Amygdala (tissue), 56 donors: Measurements from ENCODE around the gene PRR7.

Source experiments
- DNase-seq, 56 donors: peaks; one replicate each; lab custom pipeline; 2025; lab: John Stamatoyannopoulos, UW

Gene PRR7

GRCh38 chr5:177421062-177421798 lies 25.4 kb upstream of the PRR7 start:
- no peak for DNase-seq

- no peak for DNase-seq
Observed at GRCh38 chr5:177423671-177424070, 22.9 kb upstream of the PRR7 start.

DNA sequence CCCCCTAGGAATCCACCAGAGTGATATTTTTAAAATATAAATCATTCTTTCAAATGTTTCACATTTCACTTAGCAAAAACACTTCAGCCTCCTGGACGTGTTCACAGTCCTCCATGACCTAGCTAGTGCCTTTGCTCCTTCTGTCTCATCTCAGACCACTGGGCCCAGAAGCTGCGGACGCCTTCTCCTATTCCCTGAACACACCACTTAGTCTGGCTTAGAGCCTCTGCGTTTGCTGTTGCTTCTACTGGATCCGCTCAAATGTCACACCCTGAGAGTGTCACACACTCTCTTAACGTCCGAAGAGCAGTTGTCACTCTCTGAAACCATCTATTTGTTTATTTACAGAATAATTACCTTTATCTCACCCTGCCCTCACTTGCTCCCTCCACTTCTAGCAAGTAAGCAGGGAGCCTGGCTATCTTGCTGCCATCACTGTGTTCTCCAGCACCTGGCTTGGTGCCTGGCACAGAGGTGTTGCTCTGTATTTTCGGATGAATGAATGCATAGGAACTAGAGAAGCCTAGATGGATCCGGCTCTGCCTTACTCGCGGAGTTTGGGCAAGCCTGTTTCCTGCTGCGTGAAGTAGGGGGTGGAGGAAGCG lies 21.3 kb upstream of the PRR7 start:
- no peak for DNase-seq

GRCh38 chr5:177425801-177426565 lies 20.6 kb upstream of the PRR7 start:
- peak; percentile 92 to 100 (median 99) for DNase-seq

DNA sequence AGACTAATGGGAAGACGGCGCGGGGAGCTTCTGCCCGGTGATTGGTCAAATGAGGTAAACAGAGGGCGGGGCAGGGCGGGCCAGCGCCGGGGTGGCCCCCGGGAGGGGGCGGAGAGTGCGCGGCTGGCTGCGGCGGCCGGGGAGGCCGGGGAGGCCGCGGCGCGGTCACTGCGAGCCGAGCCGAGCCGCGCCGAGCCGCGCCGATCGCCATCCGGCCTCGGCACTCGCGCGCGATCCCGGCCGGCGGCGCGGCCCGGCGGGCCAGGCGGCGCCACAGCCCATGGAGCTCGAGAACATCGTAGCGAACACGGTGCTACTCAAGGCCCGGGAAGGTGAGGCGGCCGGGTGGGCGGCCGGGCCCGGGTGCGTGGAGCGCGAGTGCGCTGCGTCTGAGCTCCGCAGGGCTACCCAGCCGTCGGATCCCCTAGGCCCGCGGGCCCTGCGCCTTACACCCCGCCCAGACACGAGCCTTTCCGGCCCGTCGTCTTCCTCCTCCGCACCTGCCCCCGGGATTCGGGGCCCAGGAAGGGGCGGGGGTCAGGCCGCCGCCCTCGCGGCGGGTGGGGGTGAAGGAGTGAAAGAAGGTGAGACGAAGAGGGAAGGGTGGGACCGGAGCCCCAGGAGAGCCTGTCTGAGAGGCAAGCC lies 19.9 kb upstream of the PRR7 start, which contains the start of gene GRK6:
GRK6 (plus strand) TSS at position 111 of the 645 bp plus-strand sequence; CDS start at position 281, 170 bp downstream.
- DNase-seq = peak in 3 of 56 donors; percentile 42 to 59 (median 50)

DNA sequence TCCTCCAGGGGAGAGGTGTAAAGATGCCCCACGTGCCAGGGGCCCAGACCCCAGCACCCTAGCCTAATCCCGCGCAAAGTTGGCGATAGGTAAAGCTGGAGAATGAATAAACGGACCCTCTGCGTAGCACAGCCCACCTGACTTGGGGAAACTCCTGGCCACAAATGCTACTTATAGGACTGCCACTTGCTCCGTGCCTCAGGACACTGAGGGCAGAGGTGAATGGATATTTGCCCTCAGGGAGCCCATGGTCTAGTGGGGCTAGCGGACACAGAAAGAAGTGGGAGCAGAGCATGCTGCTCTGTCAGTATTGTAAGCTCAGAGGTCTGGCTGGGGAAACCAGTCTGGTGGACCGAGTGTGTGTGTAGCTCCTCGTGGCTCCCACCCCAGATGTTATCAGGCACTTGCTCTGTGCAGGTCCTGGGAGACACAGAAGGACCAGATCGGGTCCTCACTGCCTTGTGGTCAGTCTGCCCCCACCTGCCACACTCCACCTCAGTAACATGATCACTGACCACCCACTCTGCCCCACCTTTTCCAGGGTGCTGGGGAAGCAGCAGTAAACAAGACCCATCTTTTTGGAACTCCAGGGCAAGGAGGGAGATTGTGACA lies 19.3 kb upstream of the PRR7 start:
- DNase-seq = no peak

DNA sequence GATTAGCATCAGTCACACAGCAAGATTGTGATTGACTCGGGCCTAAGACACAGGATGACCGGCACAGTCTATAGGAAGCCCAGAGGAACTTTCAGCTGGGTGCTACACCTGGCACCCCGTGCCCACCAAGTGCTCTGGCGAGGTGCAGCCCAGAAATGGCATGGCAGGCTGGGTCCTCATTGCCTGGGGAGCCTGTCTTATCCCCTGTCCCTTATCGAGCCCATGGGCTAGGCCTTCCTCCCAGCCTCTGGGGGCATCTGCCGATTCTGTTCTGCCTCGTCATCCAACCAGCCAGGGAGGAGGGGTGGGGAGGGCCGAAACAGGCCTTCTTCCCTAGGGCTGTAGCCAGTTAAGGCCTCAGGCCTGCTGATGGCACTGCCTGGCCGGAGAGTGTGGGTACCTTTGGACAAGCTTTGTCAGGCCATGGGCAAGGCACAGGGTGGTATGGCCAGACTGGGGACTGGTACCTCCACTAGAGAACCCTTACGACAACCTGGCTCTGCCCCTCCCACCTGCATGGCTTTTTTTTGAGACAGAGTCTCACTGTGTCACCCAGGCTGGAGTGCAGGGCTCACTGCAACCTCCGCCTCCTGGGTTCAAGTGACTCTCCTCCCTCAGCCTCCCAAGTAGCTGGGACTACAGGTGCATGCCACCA lies 18.6 kb upstream of the PRR7 start:
- no peak for DNase-seq

- DNase-seq = no peak
Observed at GRCh38 chr5:177428574-177429217, 17.9 kb upstream of the PRR7 start.

- peak in 12 of 56 donors; percentile 14 to 62 (median 24) for DNase-seq
Observed at GRCh38 chr5:177429248-177430040, 17.2 kb upstream of the PRR7 start.

GRCh38 chr5:177430140-177430951 lies 16.3 kb upstream of the PRR7 start:
- no peak for DNase-seq

- DNase-seq = no peak
Observed at GRCh38 chr5:177430972-177431316, 15.7 kb upstream of the PRR7 start.

DNA sequence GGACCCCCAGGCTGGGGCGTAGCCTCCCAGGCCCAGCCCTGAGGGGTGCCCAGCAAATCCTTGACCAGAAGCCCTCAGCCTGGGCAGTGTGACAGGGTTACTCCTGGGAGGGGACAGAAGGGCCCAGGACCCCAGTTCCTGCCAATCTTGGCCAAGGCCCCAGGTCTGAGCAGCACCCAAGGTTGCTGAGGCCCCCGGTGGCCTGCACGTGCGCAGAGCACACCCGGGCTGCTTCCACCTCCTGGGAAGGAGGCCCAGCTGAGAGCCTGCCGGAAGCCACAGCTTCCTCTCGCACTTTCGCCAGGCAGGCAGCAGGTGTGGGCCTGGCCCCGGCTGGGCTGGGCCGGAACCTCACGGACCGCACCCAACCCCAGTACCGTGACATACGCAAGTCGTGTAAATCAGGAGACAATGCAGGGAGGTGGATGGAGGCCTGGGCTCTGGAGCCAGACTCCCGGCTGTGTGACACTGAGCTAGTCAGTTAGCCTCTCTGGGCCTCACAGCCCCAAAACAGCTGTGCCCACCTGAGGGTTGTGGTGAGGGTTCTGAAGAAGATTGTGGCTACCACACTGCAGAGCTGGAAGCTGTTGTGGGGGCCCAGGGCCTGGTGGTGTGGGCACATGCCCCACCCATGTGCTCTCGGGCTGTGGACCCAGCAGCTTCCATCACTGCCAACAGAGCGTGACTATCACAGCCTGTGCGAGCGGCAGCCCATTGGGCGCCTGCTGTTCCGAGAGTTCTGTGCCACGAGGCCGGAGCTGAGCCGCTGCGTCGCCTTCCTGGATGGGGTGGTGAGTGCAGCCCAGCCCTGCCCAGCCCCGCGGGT lies 15.1 kb upstream of the PRR7 start:
- peak in 7 of 56 donors; percentile 17 to 40 (median 34) for DNase-seq

- peak in 34 of 56 donors; percentile 15 to 72 (median 39) for DNase-seq
Observed at GRCh38 chr5:177432143-177432838, 14.3 kb upstream of the PRR7 start.

DNA sequence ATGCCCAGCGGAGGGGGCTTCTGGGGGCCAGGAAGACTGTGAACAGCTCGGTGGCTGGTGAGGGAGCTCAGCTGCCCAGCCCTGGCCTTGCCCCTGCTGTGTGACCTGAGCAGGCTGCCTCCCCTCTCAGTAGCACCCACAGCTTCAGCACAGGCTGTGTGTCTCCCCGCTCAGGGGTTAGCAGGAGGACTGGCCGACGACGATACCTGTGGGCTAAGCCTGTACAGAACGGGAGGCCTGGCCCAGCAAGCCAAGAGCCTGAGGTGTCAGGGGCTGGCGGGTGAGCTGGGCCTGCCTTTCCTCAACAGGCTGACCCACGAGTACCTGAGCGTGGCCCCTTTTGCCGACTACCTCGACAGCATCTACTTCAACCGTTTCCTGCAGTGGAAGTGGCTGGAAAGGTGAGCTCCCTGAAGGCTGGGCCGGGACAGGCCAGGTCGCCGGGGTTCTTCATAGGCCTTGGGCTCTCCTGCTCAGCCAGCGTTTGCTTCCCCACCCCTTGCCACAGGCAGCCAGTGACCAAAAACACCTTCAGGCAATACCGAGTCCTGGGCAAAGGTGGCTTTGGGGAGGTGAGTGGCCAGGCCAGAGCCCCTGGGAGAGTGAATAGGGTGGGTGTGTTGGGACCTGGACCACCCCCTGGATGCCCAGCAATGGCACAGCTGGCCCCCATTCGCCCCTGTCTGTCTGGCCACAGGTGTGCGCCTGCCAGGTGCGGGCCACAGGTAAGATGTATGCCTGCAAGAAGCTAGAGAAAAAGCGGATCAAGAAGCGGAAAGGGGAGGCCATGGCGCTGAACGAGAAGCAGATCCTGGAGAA lies 13.6 kb upstream of the PRR7 start:
- no peak for DNase-seq

DNA sequence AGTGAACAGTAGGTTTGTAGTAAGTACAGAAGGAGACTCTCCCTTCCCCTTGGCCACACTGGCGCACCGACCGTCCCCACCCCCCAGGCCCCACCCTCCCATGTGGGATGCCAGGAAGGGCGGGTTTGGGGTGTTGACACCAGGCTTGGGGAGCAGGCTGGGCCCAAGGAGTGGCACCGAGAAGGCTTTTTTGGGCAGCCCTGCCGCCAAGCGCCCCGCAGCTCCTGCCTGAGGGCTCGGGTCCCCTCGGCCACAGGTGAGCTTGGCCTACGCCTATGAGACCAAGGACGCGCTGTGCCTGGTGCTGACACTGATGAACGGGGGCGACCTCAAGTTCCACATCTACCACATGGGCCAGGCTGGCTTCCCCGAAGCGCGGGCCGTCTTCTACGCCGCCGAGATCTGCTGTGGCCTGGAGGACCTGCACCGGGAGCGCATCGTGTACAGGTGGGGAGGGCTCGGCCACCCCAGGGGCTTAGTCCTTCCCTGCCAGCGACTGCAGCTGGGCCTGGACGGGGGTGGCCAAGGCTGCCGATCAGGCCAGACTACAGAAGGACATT lies 12.9 kb upstream of the PRR7 start:
- no peak for DNase-seq
